ENCODE results near the gene NXPH4. TPM values are rescaled to one million over a fixed set of nuclear protein-coding genes. Genes with fewer than 3 reads are reported as not detected.
A peak's percentile ranks its signal among the peaks of the same experiment; 100 is the strongest.

NXPH4 gene
- total RNA-seq, 4 donors from 2014 or later: 0.21 to 5.0 (median 2.5) TPM

DNA sequence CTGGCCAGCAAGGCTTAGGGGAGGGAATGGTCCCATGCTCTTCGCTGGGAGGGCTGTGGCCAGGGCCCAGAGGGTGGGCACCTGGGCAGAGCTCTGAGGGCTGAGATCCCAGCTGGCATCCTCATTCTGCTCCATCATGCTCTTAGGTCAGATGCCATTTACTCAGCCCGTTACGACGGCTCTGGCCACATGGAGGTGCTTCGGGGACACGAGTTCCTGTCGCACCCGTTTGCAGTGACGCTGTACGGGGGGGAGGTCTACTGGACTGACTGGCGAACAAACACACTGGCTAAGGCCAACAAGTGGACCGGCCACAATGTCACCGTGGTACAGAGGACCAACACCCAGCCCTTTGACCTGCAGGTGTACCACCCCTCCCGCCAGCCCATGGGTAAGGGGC lies 38.4 kb upstream of the NXPH4 start:
- peaks cover 25 to 98% (median 36%) of the 10 kb centered on the region in 3 donors for H3K4me1 ChIP-seq

DNA sequence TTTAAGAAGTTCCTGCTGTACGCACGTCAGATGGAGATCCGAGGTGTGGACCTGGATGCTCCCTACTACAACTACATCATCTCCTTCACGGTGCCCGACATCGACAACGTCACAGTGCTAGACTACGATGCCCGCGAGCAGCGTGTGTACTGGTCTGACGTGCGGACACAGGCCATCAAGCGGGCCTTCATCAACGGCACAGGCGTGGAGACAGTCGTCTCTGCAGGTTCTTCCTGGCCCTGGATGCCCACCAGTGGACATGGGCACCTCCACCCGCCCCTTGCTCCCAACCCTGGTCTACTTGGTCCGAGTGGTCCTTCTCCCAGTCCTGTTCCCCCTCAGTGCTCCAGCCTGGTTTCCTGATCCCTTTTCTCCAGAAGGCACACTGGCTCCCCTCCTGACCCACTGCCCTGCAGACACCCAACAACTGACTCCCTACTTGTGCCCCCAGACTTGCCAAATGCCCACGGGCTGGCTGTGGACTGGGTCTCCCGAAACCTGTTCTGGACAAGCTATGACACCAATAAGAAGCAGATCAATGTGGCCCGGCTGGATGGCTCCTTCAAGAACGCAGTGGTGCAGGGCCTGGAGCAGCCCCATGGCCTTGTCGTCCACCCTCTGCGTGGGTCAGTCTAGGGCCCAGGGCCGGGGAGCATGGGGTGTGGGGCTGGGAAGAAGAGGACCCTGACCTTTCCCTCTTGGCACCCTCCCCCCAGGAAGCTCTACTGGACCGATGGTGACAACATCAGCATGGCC lies 37.1 kb upstream of the NXPH4 start:
- DNase-seq: no peak
- peaks cover 25 to 89% (median 35%) of the 10 kb centered on the region in 3 donors for H3K4me1 ChIP-seq
- intact Hi-C loops (cut with DNase I): no loop called here
- TF ChIP-seq, protein P1, sequence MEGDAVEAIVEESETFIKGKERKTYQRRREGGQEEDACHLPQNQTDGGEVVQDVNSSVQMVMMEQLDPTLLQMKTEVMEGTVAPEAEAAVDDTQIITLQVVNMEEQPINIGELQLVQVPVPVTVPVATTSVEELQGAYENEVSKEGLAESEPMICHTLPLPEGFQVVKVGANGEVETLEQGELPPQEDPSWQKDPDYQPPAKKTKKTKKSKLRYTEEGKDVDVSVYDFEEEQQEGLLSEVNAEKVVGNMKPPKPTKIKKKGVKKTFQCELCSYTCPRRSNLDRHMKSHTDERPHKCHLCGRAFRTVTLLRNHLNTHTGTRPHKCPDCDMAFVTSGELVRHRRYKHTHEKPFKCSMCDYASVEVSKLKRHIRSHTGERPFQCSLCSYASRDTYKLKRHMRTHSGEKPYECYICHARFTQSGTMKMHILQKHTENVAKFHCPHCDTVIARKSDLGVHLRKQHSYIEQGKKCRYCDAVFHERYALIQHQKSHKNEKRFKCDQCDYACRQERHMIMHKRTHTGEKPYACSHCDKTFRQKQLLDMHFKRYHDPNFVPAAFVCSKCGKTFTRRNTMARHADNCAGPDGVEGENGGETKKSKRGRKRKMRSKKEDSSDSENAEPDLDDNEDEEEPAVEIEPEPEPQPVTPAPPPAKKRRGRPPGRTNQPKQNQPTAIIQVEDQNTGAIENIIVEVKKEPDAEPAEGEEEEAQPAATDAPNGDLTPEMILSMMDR (IDR thresholded peaks at IDR 0.05): no peak
- no peak for TF ChIP-seq POLR2A (IDR thresholded peaks at IDR 0.05)
- no peaks in the 10 kb centered on the region for H3K9me3 ChIP-seq
- WGBS, 2 donors: 85 to 90% methylated on average over 17 to 23 of the region's 27 CpGs
- H3K36me3 ChIP-seq: peaks cover 33 to 90% (median 51%) of the 10 kb centered on the region in 3 donors
- H3K27me3 ChIP-seq: no peaks in the 10 kb centered on the region
- H3K27ac ChIP-seq: peak overlapping the region in 2 of 4 donors; percentile 71 to 87
- no peak overlapping the region for H3K4me3 ChIP-seq

More for the DNA sequence above, 38.4 kb upstream of the NXPH4 start:
- Histone ChIP-seq H3K27ac (peak overlapping the region in 3 of 4 donors; percentile 85 to 91 (median 87)), H3K9me3 (no peaks in the 10 kb centered on the region), H3K4me3 (no peak overlapping the region), H3K36me3 (peaks cover 30 to 90% (median 47%) of the 10 kb centered on the region in 3 donors), H3K27me3 (no peaks in the 10 kb centered on the region)
- no peak for DNase-seq
- no peak for TF ChIP-seq POLR2A (IDR thresholded peaks at IDR 0.05)
- TF ChIP-seq, protein P1 (IDR thresholded peaks at IDR 0.05): no peak
- intact Hi-C loops (cut with DNase I): no loop called here
- 80% methylated on average over 3 of the region's 14 CpGs; no CpG with 5 or more reads in 1 of the 2 donors for WGBS, 2 donors

DNA sequence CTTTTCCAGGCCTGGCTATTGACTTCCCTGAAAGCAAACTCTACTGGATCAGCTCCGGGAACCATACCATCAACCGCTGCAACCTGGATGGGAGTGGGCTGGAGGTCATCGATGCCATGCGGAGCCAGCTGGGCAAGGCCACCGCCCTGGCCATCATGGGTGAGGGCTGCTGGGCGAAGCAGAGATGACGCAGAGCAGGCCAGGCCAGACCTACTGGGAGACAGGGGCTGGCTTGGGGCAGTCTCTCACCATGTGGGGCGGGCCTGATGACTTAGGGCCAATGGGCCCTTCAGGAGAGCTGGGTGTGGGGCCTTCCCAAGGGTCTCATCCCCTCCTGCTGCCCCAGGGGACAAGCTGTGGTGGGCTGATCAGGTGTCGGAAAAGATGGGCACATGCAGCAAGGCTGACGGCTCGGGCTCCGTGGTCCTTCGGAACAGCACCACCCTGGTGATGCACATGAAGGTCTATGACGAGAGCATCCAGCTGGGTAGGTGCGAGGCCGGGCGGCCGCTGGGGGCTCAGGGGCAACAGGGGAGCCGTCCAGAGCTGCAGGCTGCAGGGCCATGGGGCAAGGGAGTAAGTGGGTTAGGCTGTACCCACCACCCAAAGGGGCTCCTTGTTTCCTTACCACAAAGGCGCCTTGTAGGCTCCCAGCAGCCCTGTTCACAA lies 36.1 kb upstream of the NXPH4 start:
- no peaks in the 10 kb centered on the region for H3K27me3 ChIP-seq
- H3K4me1 ChIP-seq: peaks cover 16 to 79% (median 28%) of the 10 kb centered on the region in 3 donors
- H3K27ac ChIP-seq: peak overlapping the region in 3 of 4 donors; percentile 60 to 87 (median 71)
- TF ChIP-seq POLR2A (IDR thresholded peaks at IDR 0.05): no peak
- TF ChIP-seq, protein P1 (IDR thresholded peaks at IDR 0.05): no peak
- H3K4me3 ChIP-seq: no peak overlapping the region
- H3K9me3 ChIP-seq: no peaks in the 10 kb centered on the region
- H3K36me3 ChIP-seq: peaks cover 43 to 92% (median 61%) of the 10 kb centered on the region in 3 donors
- WGBS, 2 donors: 93 to 96% methylated on average over 2 to 5 of the region's 20 CpGs
- intact Hi-C loops (cut with DNase I): no loop called here
- no peak for DNase-seq

DNA sequence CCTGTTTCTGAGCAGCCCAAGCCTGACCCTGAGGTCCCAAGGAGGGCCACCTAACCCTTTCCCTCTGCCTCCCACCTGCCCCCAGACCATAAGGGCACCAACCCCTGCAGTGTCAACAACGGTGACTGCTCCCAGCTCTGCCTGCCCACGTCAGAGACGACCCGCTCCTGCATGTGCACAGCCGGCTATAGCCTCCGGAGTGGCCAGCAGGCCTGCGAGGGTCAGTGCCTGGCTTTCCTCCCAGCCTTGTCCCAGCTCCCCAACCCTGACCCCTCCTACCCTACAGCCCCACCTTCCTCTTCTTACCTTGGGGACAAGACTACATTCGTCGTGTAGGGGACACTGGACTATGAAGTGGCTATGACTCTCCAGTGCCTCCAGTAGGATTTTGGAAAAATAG lies 35.5 kb upstream of the NXPH4 start:
- H3K4me3 ChIP-seq: no peak overlapping the region
- no peaks in the 10 kb centered on the region for H3K9me3 ChIP-seq
- peaks cover 10 to 73% (median 25%) of the 10 kb centered on the region in 3 donors for H3K4me1 ChIP-seq
- TF ChIP-seq, protein P1 (IDR thresholded peaks at IDR 0.05): no peak
- no peak for TF ChIP-seq POLR2A (IDR thresholded peaks at IDR 0.05)
- DNase-seq: no peak
- H3K27ac ChIP-seq: peak overlapping the region; percentile 40 to 87 (median 66)
- intact Hi-C loops (cut with DNase I): no loop called here
- H3K27me3 ChIP-seq: no peaks in the 10 kb centered on the region
- H3K36me3 ChIP-seq: peaks cover 49 to 92% (median 65%) of the 10 kb centered on the region in 3 donors
- WGBS, 2 donors: 68 to 80% methylated on average over 7 to 9 of the region's 9 CpGs

Data from esophagus squamous epithelium (tissue), 5 donors.